Measurements from ENCODE around the gene SLC7A8.

SLC7A8 gene

DNA sequence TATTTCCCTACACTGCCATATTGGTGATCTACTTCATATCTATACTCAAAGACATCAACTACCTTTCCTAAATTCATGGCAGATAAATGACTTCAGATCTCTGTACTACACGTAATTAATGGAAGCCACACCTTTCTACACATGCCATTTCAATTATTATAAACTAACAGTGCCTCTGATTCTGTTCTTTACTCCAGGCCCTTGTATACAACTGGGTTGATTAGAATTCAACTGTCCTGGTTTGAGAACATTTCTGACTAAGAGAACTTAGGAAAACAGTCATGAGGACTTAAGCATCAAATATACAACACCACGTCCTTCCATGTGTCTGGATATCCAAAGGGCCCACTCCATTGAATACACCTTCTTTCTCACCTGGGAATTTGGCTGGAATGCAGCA, 90.4 kb downstream of the SLC7A8 start:
- no peak for DNase-seq

GRCh38 chr14:23091294-23092225, 91.9 kb downstream of the SLC7A8 start:
- no peak for DNase-seq

- no peak for DNase-seq
Measured at GRCh38 chr14:23090254-23090636, 93.2 kb downstream of the SLC7A8 start.

GRCh38 chr14:23089498-23090253, 93.8 kb downstream of the SLC7A8 start:
- DNase-seq = no peak

GRCh38 chr14:23086565-23086964, 96.9 kb downstream of the SLC7A8 start:
- no peak for DNase-seq

DNA sequence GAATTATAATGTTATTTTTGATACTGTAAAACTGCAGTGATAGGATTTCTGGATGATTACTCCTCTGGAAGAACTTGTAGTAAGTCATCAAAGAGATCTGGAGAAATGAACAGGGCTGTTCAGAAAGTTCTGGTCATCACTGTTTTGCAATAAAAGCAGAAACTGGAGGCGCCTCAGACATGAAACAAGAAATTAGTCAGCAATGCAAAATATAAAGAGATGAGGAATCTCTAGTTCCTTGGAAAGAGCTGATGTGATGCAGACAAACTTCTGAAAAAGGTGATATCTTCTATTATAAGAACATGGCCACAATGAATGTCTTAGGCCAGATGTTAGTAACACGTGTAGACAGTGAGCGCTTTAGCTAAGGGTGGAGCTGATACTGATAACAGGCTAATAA, 98.0 kb downstream of the SLC7A8 start:
- DNase-seq = no peak

DNA sequence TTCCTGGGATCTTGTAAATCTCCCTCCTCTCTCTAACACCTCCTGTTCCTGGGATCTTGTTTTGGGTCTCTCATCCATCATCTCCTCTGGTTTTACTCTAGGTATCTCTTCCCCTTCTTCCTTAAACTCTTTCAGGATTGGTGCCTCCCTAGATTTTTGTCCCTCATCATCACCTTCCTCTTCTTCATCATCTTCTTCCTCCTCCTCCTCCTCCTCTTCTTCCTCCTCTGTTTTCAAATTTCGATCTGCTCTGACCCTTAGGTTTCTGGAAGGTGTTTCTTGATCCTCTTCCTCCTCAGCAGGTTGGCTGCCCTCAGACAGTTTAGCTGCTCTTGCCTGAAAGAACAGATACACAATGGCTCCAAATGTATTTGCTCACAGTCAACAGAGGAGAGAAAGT, 103.0 kb downstream of the SLC7A8 start:
- DNase-seq = no peak

DNA sequence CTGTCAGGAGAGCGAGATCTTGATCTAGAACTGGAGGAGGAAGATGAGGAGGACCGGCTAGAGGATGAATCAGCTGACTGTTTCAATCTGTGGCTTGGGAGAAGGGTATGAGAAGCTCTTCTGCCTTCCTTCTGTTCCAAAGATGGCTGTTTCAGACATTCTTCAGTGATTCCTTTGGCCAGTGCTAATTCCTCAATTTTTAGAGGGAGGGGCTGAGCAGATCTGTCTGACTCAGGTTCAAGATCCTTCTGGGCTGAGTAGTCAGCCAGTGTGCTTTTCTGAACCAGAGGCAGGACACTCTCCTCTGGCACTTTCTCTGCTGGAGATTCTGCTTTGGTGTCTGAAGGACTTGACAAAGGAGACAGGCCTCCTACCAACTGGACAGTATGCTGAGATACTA, 103.7 kb downstream of the SLC7A8 start:
- no peak for DNase-seq

DNA sequence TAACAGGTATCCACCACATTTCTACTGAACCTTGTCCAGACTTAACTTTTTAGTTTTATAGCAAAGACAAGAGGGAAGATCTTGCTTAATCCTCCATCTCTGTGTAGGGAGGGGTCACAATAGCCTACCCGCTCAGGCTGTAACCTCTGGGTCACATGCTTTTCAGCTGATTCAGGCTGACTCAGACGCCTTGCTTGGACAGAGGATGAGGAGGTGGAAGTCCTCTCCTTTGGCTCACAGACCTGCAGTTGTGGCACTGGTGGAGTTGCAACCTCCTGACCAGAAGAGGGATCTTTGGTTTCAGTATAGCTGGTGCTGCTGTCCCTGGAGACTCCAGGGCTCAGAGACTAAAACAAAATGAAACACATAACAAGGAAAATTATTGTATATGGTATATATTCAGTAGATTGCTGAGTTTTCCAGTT, 104.8 kb downstream of the SLC7A8 start:
- DNase-seq = no peak

DNA sequence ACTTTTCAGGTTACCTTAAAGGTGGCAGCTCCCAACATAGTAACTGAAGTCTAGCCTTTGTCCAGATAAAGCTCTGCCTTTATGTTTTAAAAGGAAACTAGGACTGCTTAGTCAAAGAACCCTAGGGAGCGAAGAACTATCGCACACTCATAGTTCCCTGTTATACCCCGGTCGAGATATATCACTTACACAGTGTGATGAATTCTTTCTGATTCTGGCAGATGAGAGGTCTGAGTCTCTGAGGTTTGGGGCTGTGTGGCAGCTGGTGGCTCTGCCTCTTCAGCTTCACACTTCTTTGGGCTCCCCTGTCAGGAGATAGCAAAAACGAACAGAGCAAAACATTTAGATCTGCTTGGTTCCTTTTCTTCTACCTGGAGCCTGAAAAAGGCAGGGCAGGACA, 105.5 kb downstream of the SLC7A8 start:
- DNase-seq = no peak

DNA sequence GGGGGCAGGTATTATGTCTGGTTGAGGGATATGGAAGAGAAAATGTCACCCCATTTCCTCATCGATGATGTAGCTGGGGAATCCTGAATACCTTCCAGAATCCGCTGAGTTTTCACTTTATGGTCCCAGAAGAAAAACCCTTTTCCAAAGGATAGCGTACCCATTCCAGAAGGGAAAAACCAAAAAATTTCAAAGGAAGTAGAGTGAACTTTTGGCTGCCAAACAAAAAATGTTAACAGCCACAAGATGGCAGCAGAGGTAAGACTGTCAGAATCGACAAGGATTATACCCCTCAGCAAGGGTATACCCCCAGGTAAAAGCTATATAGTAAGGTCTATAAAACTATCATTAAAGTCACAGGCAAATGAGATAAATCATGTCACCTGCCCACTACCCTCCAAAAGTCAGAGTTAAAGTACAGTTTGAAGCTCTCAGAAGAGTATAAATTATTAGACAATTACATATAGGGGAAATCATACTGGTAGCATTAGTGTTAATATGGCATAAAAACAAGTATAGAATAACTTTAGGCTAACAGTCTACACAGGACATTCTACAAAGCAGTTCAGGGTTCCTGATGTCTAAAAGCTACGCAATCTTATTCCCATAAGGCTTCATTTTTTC, 106.6 kb downstream of the SLC7A8 start:
- DNase-seq = no peak

Data from NCI-H2227 treated with DMSO at 0.1 percent for 48 hours (cell line).